ENCODE measurements around the gene BLOC1S5.

BLOC1S5 gene

DNA sequence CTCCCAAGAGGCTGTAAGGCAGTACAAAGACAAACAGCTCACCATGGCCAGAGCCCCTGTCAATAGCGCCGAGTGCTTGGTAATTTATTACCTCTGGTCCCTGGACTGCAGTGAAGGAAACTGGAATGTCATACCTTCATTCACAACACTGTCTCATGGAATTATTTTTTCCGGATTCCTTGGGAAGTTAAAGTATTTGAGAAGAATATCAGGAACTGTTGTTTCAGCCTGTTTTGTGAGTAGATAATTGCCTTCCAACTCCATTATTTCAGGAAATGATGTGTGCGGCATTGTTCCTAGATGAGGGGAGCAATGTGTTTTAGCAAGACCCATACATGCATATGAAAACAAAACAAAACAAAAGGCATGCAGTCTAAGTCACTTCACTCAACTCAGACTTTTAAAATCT, 64.0 kb downstream of the BLOC1S5 start:
- DNase-seq (ENCODE audit: low spot score), result no peak
- TF ChIP-seq, protein P1, sequence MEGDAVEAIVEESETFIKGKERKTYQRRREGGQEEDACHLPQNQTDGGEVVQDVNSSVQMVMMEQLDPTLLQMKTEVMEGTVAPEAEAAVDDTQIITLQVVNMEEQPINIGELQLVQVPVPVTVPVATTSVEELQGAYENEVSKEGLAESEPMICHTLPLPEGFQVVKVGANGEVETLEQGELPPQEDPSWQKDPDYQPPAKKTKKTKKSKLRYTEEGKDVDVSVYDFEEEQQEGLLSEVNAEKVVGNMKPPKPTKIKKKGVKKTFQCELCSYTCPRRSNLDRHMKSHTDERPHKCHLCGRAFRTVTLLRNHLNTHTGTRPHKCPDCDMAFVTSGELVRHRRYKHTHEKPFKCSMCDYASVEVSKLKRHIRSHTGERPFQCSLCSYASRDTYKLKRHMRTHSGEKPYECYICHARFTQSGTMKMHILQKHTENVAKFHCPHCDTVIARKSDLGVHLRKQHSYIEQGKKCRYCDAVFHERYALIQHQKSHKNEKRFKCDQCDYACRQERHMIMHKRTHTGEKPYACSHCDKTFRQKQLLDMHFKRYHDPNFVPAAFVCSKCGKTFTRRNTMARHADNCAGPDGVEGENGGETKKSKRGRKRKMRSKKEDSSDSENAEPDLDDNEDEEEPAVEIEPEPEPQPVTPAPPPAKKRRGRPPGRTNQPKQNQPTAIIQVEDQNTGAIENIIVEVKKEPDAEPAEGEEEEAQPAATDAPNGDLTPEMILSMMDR (IDR thresholded peaks at IDR 0.05; ENCODE audit: borderline replicate concordance, control extremely low read depth, extremely low read depth, insufficient read depth, missing control alignments), result no peak
- in situ Hi-C loops (cut with MboI; ENCODE audit: low sequenced_read_pairs, unreplicated experiment), result no loop called here

DNA sequence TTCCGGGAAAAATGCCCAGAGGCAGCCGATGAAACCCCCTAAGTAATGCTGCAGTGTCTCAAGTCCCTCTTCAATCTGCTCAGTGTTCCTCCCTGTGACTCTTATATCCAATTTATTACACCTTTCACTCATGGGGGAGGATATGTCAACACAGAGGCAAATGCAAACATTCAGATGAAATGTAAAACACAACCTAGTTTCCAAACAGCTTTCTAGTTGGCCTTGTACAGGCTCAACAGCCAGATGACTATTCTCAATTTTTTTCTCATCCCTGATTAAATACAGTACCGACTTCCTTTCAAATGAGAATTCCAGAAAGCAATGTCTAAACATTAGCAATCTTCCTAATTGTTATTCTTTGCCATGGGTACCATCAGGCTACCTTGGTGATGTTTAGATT, 65.0 kb downstream of the BLOC1S5 start:
- TF ChIP-seq, protein P1 (IDR thresholded peaks at IDR 0.05; ENCODE audit: borderline replicate concordance, control extremely low read depth, extremely low read depth, insufficient read depth, missing control alignments), result no peak
- in situ Hi-C loops (cut with MboI; ENCODE audit: low sequenced_read_pairs, unreplicated experiment), result no loop called here
- DNase-seq (ENCODE audit: low spot score), result no peak

DNA sequence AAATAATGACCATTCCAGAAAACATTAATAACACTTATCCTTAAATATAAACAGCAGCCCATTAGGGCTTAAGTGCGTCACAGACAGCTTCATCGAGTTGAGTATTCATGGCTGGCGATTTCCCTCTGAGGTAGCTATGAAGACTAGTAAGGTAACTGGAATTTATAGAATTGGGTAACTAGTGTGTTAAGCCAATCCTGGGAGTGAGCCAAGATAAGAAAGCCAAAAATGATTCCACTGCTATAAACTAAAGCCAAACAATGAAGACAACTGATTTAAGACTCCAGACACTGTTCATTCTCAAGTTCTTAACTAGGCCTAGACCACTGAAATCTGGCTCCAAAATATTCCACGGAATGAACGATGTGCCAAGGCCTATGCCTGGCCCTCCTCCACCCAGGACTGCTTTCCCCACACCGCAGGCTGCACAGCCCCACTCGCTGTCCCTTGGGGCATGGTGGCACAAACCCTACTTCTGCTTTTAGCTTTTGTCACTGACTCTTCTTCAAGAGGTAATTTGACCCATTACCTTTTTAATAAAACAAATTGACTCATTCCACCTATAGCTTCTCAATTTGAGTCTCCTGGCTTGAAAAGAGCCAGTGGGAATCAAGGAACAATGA, 66.0 kb downstream of the BLOC1S5 start:
- in situ Hi-C loops (cut with MboI; ENCODE audit: low sequenced_read_pairs, unreplicated experiment), result no loop called here
- no peak for DNase-seq (ENCODE audit: low spot score)

DNA sequence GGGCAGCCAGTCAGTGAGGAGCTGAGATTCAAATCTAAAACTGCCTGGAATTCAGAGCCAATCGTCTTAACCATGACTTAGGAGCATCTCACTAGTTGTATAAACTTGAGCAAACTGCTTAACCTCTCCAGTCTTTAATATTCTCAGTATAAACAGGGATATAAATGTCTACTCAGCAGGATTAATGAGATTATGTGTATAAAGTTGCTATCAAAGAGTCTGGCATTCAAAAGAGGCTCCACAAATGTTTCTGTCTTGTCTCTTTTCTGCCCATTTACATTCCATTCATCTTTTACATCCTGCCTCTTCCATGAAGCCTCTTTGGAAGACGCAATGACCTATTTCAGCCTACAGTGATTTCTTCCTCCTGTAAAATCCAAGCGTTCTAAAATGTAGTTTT, 66.9 kb downstream of the BLOC1S5 start:
- in situ Hi-C loops (cut with MboI; ENCODE audit: low sequenced_read_pairs, unreplicated experiment), result no loop called here
- DNase-seq (ENCODE audit: low spot score), result no peak

More for the DNA sequence above, 66.0 kb downstream of the BLOC1S5 start:
- TF ChIP-seq, protein P1 (IDR thresholded peaks at IDR 0.05; ENCODE audit: borderline replicate concordance, control extremely low read depth, extremely low read depth, insufficient read depth, missing control alignments), result no peak

DNA sequence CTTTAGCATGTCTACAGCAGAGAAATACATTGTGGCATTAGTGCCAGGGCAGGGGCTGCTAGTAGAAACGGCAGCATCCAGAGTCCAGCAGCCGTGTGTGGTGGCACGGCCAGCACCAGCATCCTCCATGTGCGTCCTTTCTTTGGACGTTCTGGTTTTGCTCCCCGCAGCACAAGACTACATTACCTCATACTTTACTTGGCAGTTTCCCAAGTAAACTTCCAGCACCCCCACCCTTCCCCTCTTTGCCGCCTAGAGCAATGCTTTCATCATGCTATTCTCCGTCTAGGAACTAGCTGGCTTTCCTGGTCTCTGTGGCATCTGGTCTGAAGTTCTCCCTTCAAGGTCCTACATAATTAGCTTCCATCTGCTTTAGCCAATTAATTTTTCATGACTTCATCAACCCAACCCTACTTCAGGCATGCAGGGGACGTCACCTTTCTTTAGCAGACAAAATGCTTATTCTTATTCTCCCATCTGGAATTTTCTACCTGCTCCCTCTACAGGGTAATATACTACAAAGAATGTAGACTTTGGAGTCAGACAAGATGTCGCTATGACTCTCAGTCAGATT, 67.6 kb downstream of the BLOC1S5 start:
- no peak for DNase-seq (ENCODE audit: low spot score)
- in situ Hi-C loops (cut with MboI; ENCODE audit: low sequenced_read_pairs, unreplicated experiment), result no loop called here
- TF ChIP-seq, protein P1 (IDR thresholded peaks at IDR 0.05; ENCODE audit: borderline replicate concordance, control extremely low read depth, extremely low read depth, insufficient read depth, missing control alignments), result no peak

More for the DNA sequence above, 66.9 kb downstream of the BLOC1S5 start:
- TF ChIP-seq, protein P1 (IDR thresholded peaks at IDR 0.05; ENCODE audit: borderline replicate concordance, control extremely low read depth, extremely low read depth, insufficient read depth, missing control alignments), result no peak

DNA sequence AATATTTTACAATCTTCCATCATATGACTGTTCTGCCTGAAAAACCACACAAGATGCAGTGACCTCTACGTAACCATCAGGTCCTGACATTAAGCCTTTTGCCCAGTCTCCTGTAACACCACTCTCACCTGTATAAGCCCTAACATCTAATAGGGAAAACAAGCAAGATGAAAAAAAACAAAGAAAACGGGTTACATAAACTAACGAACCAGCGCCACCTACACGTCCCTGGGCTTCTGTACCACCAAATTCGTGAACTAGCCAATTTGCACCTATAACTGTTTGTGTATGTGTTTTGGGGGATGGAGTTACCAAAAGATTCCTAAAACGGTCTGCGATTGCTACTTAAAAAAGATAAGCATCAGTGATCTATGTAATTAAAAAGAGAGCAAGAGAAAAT, 70.2 kb downstream of the BLOC1S5 start:
- DNase-seq (ENCODE audit: low spot score), result no peak
- in situ Hi-C loops (cut with MboI; ENCODE audit: low sequenced_read_pairs, unreplicated experiment), result no loop called here
- TF ChIP-seq, protein P1 (IDR thresholded peaks at IDR 0.05; ENCODE audit: borderline replicate concordance, control extremely low read depth, extremely low read depth, insufficient read depth, missing control alignments), result no peak
